ENCODE data around the gene ZNF20. TPM values are rescaled to one million over a fixed set of nuclear protein-coding genes. Genes with fewer than 3 reads are reported as not detected.

Gene ZNF20
- total RNA-seq, 6 donors from 2014 or later, result 1.9 to 5.4 (median 4.1) TPM; not detected in 1

DNA sequence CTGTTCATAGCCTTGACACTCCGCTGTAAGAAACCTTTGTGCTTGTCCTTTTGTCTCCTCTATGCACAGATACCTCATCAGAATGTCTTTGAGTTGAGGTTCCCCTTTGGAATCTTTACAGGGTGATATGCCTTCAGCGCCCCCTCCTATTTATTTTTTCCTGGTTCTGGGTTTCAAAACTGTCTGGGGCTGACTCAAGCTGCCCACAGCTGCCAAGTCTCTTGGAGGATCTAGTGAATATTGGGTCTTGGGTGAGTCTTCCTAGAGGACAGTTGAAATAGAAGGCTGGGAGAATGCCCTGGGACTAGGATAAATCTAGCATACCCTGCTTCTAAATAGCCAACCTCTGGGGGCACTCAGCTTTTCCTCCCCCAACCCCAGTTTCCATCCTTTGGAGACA, 23.7 kb upstream of the ZNF20 start:
- no peak for ATAC-seq (ENCODE audit: low FRiP score in 2 of 2)
- H3K9me3 ChIP-seq, result no peaks in the 10 kb centered on the region
- H3K27me3 ChIP-seq, result no peaks in the 10 kb centered on the region
- peak overlapping the region; percentile 34 to 93 (median 74) for H3K4me3 ChIP-seq
- WGBS, 2 donors, result 7 to 11% methylated on average over 2 of the region's 2 CpGs
- peaks cover 22 to 32% (median 29%) of the 10 kb centered on the region in 4 donors for H3K4me1 ChIP-seq
- DNase-seq, result no peak
- peaks cover 0 to 6% (median 0%) of the 10 kb centered on the region in 4 donors for H3K36me3 ChIP-seq
- H3K27ac ChIP-seq, result peak overlapping the region; percentile 95 to 98 (median 98)
- TF ChIP-seq POLR2AphosphoS5 (IDR thresholded peaks at IDR 0.05), result no peak
- no peak for TF ChIP-seq POLR2A (IDR thresholded peaks at IDR 0.05)

DNA sequence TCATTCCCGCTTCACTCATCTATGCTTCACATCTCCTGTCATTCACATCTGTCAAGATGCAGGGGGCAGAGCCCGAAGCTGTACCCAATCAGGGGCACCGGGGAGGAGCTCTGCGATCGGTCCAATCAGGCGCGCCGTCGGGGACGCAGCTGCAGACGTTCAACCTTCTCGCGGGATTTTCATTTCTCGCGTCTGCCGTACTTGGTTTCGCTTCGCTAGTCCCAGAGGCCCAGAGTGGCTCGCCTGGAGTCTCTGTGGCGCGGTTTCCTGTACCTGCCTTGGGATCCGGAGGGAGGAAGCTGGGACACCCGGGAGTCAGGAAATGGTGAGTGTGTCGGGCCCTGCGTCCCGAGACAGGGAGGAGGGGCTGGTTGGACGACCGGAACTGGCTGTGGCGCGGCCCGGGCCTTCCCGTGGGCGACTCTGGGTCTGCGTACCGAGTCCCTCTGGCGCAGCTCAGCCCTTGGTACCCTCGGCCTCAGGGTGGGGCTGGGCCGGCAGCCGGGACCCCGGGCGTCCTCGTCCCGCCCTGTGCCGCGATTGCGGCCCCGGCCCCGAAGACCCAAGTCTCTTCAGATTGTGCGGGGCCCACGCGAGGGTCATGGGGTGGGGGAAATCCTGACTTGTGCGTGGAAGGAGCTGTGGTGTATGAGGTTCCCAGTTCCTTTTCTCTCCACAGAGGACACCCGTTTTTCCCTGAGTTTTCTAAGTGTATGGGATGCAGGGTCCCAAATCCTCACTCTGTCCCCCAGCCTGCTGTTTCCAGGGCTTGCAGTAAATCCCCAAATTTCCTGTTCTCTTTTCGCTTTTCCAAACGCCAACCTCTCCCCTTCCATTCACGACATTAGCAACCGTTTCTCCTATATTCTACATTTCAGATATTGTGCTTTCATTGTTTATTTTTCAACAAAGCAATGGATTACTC, 23.0 kb upstream of the ZNF20 start, which contains the start of gene ZNF136:
Gene ZNF136 (plus strand): TSS at position 215 of the 925 bp plus-strand sequence. CDS start 108 bp downstream, at position 323.
- H3K36me3 ChIP-seq, result peaks cover 0 to 6% (median 0%) of the 10 kb centered on the region in 4 donors
- peak within 1 kb of the TSS; percentile 95 to 98 (median 98) for H3K27ac ChIP-seq
- H3K4me1 ChIP-seq, result peaks cover 22 to 32% (median 29%) of the 10 kb centered on the region in 4 donors
- WGBS, 2 donors, result 1 to 2% methylated on average over 9 to 56 of the region's 57 CpGs
- no peaks in the 10 kb centered on the region for H3K9me3 ChIP-seq
- no peaks in the 10 kb centered on the region for H3K27me3 ChIP-seq
- H3K4me3 ChIP-seq, result peak within 1 kb of the TSS; percentile 34 to 93 (median 74)
- DNase-seq (peak; percentile 96 to 97), ATAC-seq (ENCODE audit: low FRiP score in 2 of 2) (peak; percentile 97 to 98)
- TF ChIP-seq, protein P1, sequence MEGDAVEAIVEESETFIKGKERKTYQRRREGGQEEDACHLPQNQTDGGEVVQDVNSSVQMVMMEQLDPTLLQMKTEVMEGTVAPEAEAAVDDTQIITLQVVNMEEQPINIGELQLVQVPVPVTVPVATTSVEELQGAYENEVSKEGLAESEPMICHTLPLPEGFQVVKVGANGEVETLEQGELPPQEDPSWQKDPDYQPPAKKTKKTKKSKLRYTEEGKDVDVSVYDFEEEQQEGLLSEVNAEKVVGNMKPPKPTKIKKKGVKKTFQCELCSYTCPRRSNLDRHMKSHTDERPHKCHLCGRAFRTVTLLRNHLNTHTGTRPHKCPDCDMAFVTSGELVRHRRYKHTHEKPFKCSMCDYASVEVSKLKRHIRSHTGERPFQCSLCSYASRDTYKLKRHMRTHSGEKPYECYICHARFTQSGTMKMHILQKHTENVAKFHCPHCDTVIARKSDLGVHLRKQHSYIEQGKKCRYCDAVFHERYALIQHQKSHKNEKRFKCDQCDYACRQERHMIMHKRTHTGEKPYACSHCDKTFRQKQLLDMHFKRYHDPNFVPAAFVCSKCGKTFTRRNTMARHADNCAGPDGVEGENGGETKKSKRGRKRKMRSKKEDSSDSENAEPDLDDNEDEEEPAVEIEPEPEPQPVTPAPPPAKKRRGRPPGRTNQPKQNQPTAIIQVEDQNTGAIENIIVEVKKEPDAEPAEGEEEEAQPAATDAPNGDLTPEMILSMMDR (IDR thresholded peaks at IDR 0.05), result no peak
- TF ChIP-seq POLR2AphosphoS5 (IDR thresholded peaks at IDR 0.05) (peak; percentile 91 to 96), POLR2A (IDR thresholded peaks at IDR 0.05) (peak in 3 of 4 donors; percentile 73 to 84 (median 81)), EP300 (IDR thresholded peaks at IDR 0.05) (peak in 1 of 4 donors; percentile 29)

DNA sequence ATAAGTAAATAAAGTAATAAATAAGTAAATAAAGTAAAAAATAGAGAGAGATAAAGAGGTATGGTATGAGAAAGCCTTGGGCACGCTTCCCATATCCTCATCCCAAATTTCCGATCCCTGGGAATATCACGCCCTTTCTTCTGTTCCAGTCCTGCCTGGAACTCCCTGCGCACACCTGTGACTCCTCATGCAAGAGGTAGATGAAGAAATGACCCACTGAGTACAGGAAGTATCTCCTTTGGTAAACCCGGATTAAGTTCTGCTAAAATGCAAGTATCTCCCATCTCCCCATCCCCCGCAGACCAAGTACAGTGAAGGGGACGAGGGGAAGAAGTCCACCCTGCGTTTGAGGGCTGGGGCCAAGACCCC, 22.3 kb upstream of the ZNF20 start:
- DNase-seq (no peak), ATAC-seq (ENCODE audit: low FRiP score in 2 of 2) (no peak)
- H3K36me3 ChIP-seq, result peaks cover 0 to 6% (median 0%) of the 10 kb centered on the region in 4 donors
- TF ChIP-seq POLR2A (IDR thresholded peaks at IDR 0.05) (no peak), EP300 (IDR thresholded peaks at IDR 0.05) (no peak), POLR2AphosphoS5 (IDR thresholded peaks at IDR 0.05) (no peak)
- TF ChIP-seq, protein P1 (IDR thresholded peaks at IDR 0.05), result no peak
- 13 to 20% methylated on average over 8 of the region's 8 CpGs for WGBS, 2 donors
- peak overlapping the region in 3 of 4 donors; percentile 61 to 93 (median 87) for H3K4me3 ChIP-seq
- no peaks in the 10 kb centered on the region for H3K9me3 ChIP-seq
- H3K27ac ChIP-seq, result peak overlapping the region; percentile 95 to 98 (median 98)
- no peaks in the 10 kb centered on the region for H3K27me3 ChIP-seq
- H3K4me1 ChIP-seq, result peaks cover 22 to 32% (median 29%) of the 10 kb centered on the region in 4 donors

DNA sequence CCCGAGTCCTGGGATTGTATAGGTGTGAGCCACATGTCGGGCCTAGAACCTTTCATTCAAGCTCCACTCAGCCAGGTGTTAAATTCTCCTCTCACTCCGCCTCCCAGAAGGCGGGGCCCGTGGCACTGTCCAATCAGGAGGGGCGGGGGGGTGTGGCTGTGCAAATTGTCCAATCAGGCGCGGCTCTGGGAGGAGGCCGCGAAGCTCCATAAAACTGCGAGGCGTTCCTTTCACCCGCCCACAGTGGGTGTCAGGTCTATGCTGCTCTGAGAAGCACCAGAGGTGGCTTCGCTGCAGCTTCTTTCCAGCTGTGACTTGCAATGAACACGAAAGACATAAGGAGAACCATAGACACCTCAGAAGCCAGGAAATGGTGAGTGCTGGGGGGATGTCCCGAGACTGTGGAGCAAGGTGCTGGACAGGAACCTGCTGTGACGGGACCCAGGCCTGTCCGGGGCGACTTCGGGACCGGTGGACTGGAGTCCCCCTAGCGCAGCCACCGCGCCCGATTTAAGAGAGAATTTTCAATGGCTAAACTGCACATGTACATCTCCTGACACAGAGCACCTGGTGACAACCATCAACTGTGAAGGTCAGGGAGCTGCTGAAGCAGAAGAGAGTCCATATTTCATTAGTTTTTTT, 19.7 kb upstream of the ZNF20 start:
- DNase-seq, result peak in 1 of 2 donors; percentile 66
- H3K9me3 ChIP-seq, result no peaks in the 10 kb centered on the region
- 91 to 96% methylated on average over 22 to 25 of the region's 25 CpGs for WGBS, 2 donors

More for the DNA sequence above, 19.7 kb upstream of the ZNF20 start:
- Histone ChIP-seq H3K27ac (no peak overlapping the region), H3K4me3 (no peak overlapping the region), H3K4me1 (peaks cover 19 to 37% (median 26%) of the 10 kb centered on the region in 4 donors), H3K36me3 (peaks cover 0 to 3% (median 0%) of the 10 kb centered on the region in 4 donors), H3K27me3 (no peaks in the 10 kb centered on the region)
- TF ChIP-seq, protein P1 (IDR thresholded peaks at IDR 0.05), result no peak
- TF ChIP-seq EP300 (IDR thresholded peaks at IDR 0.05) (no peak), POLR2A (IDR thresholded peaks at IDR 0.05) (no peak), POLR2AphosphoS5 (IDR thresholded peaks at IDR 0.05) (no peak)
- no peak for ATAC-seq (ENCODE audit: low FRiP score in 2 of 2)
